Neural cell (in vitro differentiated cells): Measurements from ENCODE around the gene MFAP2. TPM values are rescaled to one million over a fixed set of nuclear protein-coding genes. Genes with fewer than 3 reads are reported as not detected.

Source experiments
- H2AFZ ChIP-seq: fragments of 200-600, 300-800 bp; sonication (generic), shearing (Covaris generic); 2 replicates; pipeline ENCODE4 v1.6.0; 2014; ENCODE audit warnings: low read depth, mild to moderate bottlenecking, antibody characterized with exemption, low read length, moderate library complexity
- H3F3A ChIP-seq: fragments of 200-600 bp; shearing (Covaris generic); 2 replicates; pipeline ENCODE4 v1.6.1; 2016; ENCODE audit warnings: mild to moderate bottlenecking, moderate library complexity, mixed read lengths, antibody characterized with exemption, low read length; ENCODE audit not compliant: insufficient read depth, poor library complexity, severe bottlenecking
- H3K27ac ChIP-seq: fragments of 200-600, 300-800 bp; sonication (generic), shearing (Covaris generic); 2 replicates; pipeline ENCODE4 v1.5.1; 2014; ENCODE audit warnings: mild to moderate bottlenecking, low read length, moderate library complexity
- H3K27me3 ChIP-seq: fragments of 300-800, 200-600 bp; sonication (generic), shearing (Covaris generic); 2 replicates; pipeline ENCODE4 v1.6.0; 2014; ENCODE audit warnings: mild to moderate bottlenecking, low read depth, low read length, moderate library complexity; ENCODE audit not compliant: insufficient read depth
- H3K36me3 ChIP-seq: fragments of 300-800, 200-600 bp; sonication (generic), shearing (Covaris generic); 2 replicates; pipeline ENCODE4 v1.5.1; 2014; ENCODE audit warnings: mild to moderate bottlenecking, antibody characterized with exemption, low read length, moderate library complexity; ENCODE audit not compliant: insufficient read depth
- H3K4me2 ChIP-seq: fragments of 300-800, 200-600 bp; sonication (generic), shearing (Covaris generic); 2 replicates; pipeline ENCODE4 v1.6.0; 2014; ENCODE audit warnings: mild to moderate bottlenecking, low read length
- H3K4me3 ChIP-seq: fragments of 300-800, 200-600 bp; sonication (generic), shearing (Covaris generic); 2 replicates; pipeline ENCODE4 v1.5.1; 2014; ENCODE audit warnings: mild to moderate bottlenecking, low read length, moderate library complexity
- H3K79me2 ChIP-seq: fragments of 200-600 bp; shearing (Covaris generic); replicated peaks from 2 replicates; pipeline ENCODE4 v1.6.0; 2014; ENCODE audit warnings: mild to moderate bottlenecking, low read length, moderate library complexity; ENCODE audit not compliant: insufficient read depth
- H3K9ac ChIP-seq: fragments of 300-800, 200-600 bp; sonication (generic), shearing (Covaris generic); 2 replicates; pipeline ENCODE4 v1.6.1; 2016; ENCODE audit warnings: mild to moderate bottlenecking, low read length, mixed read lengths
- H3K9me2 ChIP-seq: fragments of 200-600 bp; shearing (Covaris generic); 2 replicates; pipeline ENCODE4 v1.6.1; 2016; ENCODE audit warnings: mild to moderate bottlenecking, low read length, mixed read lengths; ENCODE audit not compliant: insufficient read depth
- H3K9me3 ChIP-seq: fragments of 200-600, 300-800 bp; sonication (generic), shearing (Covaris generic); 2 replicates; pipeline ENCODE4 v1.6.1; 2016; ENCODE audit warnings: mild to moderate bottlenecking, mixed run types, low read length, moderate library complexity, mixed read lengths
- H4K20me1 ChIP-seq: fragments of 200-600 bp; shearing (Covaris generic); 2 replicates; pipeline ENCODE4 v1.6.1; 2016; ENCODE audit warnings: mild to moderate bottlenecking, mixed run types; ENCODE audit not compliant: insufficient read depth
- EP300 ChIP-seq: fragments of 450-650 bp; conservative IDR thresholded peaks from 2 replicates; pipeline ENCODE4 v1.6.1; 2014; ENCODE audit warnings: antibody characterized with exemption, mild to moderate bottlenecking, moderate library complexity; ENCODE audit not compliant: poor library complexity, severe bottlenecking
- EZH2 ChIP-seq: fragments of 200-600, 300-800 bp; shearing (Covaris generic), sonication (generic); IDR thresholded peaks from 2 replicates; pipeline ENCODE4 v1.6.1; 2014; ENCODE audit warnings: antibody characterized with exemption, low read length, borderline replicate concordance, mild to moderate bottlenecking; ENCODE audit not compliant: insufficient read depth, poor library complexity, severe bottlenecking
- MXI1 ChIP-seq: fragments of 450-650 bp; conservative IDR thresholded peaks from 2 replicates; pipeline ENCODE4 v1.6.1; 2014; ENCODE audit warnings: antibody characterized with exemption, mild to moderate bottlenecking; ENCODE audit not compliant: poor library complexity, severe bottlenecking
- POLR2AphosphoS5 ChIP-seq: IDR thresholded peaks from 2 replicates; pipeline ENCODE4 v1.6.1; 2012
- RAD21 ChIP-seq: fragments of 450-650 bp; conservative IDR thresholded peaks from 2 replicates; pipeline ENCODE4 v1.6.1; 2014; ENCODE audit warnings: antibody characterized with exemption, mild to moderate bottlenecking, moderate library complexity
- SMC3 ChIP-seq: fragments of 450-650 bp; conservative IDR thresholded peaks from 2 replicates; pipeline ENCODE4 v1.6.1; 2014; ENCODE audit warnings: antibody characterized with exemption, mild to moderate bottlenecking, moderate library complexity; ENCODE audit not compliant: poor library complexity
- TAF1 ChIP-seq: IDR thresholded peaks from 2 replicates; pipeline ENCODE4 v1.6.1; 2012; ENCODE audit warnings: low read depth
- polyA plus RNA-seq: library from polyadenylated mRNA; depleted of rRNA; stranded (reverse); fragments of >200 nt; gene quantifications from 2 replicates; pipeline ENCODE4 v1.2.3, GENCODE V29; 2014
- TF ChIP-seq, protein P1 (sequence below): IDR thresholded peaks from 2 replicates; pipeline ENCODE4 v1.6.1; 2012; ENCODE audit warnings: borderline replicate concordance
- TF ChIP-seq, protein P2 (sequence below): fragments of 450-650 bp; IDR thresholded peaks from 2 replicates; pipeline ENCODE4 v1.5.1; 2014; ENCODE audit warnings: antibody characterized with exemption, mild to moderate bottlenecking, moderate library complexity; ENCODE audit not compliant: poor library complexity, severe bottlenecking

MFAP2 gene
- polyA plus RNA-seq, 1 donor from 2014 or later, result 68.4 TPM

GRCh38 chr1:17005365-17005740, 24.9 kb upstream of the MFAP2 start:
- H3K27me3 ChIP-seq, result no peaks in the 10 kb centered on the region
- TF ChIP-seq SMC3 (no peak), MXI1 (no peak), RAD21 (no peak), TAF1 (no peak), EZH2 (no peak)
- TF ChIP-seq, protein P1, sequence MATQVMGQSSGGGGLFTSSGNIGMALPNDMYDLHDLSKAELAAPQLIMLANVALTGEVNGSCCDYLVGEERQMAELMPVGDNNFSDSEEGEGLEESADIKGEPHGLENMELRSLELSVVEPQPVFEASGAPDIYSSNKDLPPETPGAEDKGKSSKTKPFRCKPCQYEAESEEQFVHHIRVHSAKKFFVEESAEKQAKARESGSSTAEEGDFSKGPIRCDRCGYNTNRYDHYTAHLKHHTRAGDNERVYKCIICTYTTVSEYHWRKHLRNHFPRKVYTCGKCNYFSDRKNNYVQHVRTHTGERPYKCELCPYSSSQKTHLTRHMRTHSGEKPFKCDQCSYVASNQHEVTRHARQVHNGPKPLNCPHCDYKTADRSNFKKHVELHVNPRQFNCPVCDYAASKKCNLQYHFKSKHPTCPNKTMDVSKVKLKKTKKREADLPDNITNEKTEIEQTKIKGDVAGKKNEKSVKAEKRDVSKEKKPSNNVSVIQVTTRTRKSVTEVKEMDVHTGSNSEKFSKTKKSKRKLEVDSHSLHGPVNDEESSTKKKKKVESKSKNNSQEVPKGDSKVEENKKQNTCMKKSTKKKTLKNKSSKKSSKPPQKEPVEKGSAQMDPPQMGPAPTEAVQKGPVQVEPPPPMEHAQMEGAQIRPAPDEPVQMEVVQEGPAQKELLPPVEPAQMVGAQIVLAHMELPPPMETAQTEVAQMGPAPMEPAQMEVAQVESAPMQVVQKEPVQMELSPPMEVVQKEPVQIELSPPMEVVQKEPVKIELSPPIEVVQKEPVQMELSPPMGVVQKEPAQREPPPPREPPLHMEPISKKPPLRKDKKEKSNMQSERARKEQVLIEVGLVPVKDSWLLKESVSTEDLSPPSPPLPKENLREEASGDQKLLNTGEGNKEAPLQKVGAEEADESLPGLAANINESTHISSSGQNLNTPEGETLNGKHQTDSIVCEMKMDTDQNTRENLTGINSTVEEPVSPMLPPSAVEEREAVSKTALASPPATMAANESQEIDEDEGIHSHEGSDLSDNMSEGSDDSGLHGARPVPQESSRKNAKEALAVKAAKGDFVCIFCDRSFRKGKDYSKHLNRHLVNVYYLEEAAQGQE, result no peak
- TF ChIP-seq, protein P2, sequence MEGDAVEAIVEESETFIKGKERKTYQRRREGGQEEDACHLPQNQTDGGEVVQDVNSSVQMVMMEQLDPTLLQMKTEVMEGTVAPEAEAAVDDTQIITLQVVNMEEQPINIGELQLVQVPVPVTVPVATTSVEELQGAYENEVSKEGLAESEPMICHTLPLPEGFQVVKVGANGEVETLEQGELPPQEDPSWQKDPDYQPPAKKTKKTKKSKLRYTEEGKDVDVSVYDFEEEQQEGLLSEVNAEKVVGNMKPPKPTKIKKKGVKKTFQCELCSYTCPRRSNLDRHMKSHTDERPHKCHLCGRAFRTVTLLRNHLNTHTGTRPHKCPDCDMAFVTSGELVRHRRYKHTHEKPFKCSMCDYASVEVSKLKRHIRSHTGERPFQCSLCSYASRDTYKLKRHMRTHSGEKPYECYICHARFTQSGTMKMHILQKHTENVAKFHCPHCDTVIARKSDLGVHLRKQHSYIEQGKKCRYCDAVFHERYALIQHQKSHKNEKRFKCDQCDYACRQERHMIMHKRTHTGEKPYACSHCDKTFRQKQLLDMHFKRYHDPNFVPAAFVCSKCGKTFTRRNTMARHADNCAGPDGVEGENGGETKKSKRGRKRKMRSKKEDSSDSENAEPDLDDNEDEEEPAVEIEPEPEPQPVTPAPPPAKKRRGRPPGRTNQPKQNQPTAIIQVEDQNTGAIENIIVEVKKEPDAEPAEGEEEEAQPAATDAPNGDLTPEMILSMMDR, result no peak
- H3K79me2 ChIP-seq, result peaks cover 3% of the 10 kb centered on the region
- no peaks in the 10 kb centered on the region for H3F3A ChIP-seq
- no peak overlapping the region for H3K4me2 ChIP-seq
- no peaks in the 10 kb centered on the region for H3K36me3 ChIP-seq
- no peak overlapping the region for H3K27ac ChIP-seq
- no peak overlapping the region for H3K4me3 ChIP-seq
- no peak overlapping the region for H3K9ac ChIP-seq
- H2AFZ ChIP-seq, result no peak overlapping the region
- no peaks in the 10 kb centered on the region for H3K9me2 ChIP-seq
- no peaks in the 10 kb centered on the region for H4K20me1 ChIP-seq
- no peaks in the 10 kb centered on the region for H3K9me3 ChIP-seq

GRCh38 chr1:17004466-17005364, 24.3 kb upstream of the MFAP2 start:
- Histone ChIP-seq H3K27ac (no peak overlapping the region), H3K4me2 (no peak overlapping the region), H3K9me3 (no peaks in the 10 kb centered on the region), H3K79me2 (peaks cover 2% of the 10 kb centered on the region), H3K4me3 (no peak overlapping the region), H3K36me3 (no peaks in the 10 kb centered on the region), H2AFZ (no peak overlapping the region), H4K20me1 (no peaks in the 10 kb centered on the region), H3K27me3 (no peaks in the 10 kb centered on the region), H3K9ac (no peak overlapping the region), H3F3A (no peaks in the 10 kb centered on the region), H3K9me2 (no peaks in the 10 kb centered on the region)
- TF ChIP-seq EZH2, result no peak
- no peak for TF ChIP-seq POLR2AphosphoS5
- TF ChIP-seq, protein P1, result no peak
- TF ChIP-seq TAF1, result no peak
- TF ChIP-seq, protein P2, result no peak
- no peak for TF ChIP-seq MXI1
- TF ChIP-seq SMC3, result no peak
- no peak for TF ChIP-seq EP300
- TF ChIP-seq RAD21, result no peak
